Myocyte (in vitro differentiated cells): Measurements from ENCODE around the gene CHST10. TPM values are rescaled to one million over a fixed set of nuclear protein-coding genes. Genes with fewer than 3 reads are reported as not detected.
"Not testable (repeated sequence)": the region's sequence is repeated elsewhere in the genome, so short reads cannot be mapped to it uniquely, and the experiment has no call there.

Experiments
- DNase-seq: peaks from one replicate; pipeline ENCODE4 v3.0.0-alpha.2; 2012; ENCODE audit warnings: low read depth
- total RNA-seq: library from RNA; depleted of rRNA; stranded (reverse); fragments of >200 nt; gene quantifications from 2 replicates; pipeline ENCODE4 v1.2.3, GENCODE V29; 2014

Gene CHST10
- total RNA-seq, 1 donor from 2014 or later: 8.7 TPM

GRCh38 chr2:100342466-100342865 is 75.0 kb downstream of the CHST10 start:
- not testable (repeated sequence) for DNase-seq

Other genes with a start within 250 kb of the CHST10 start
- gene LONRF2, start 95.2 kb downstream of the CHST10 start, total RNA-seq: not detected in 2 replicates
- gene NMS, start 52.8 kb upstream of the CHST10 start, total RNA-seq: not detected in 2 replicates
- gene PDCL3, start 145.3 kb upstream of the CHST10 start, total RNA-seq: 20.7 and 33.7 TPM in 2 replicates